Transverse colon (tissue), 3 donors: Measurements from ENCODE around the gene RBM23.

Experiments used
- POLR2A ChIP-seq: fragments of 450-650 bp; IDR thresholded peaks from one replicate; pipeline ENCODE4 v1.6.1; 2016; ENCODE audit warnings: antibody characterized with exemption, mild to moderate bottlenecking, moderate library complexity
- TF ChIP-seq, protein P1 (sequence below), 5 experiments: fragments of 200-600 bp in 3 of 5; fragments of 450-650 bp in 2 of 5; sonication (generic) in 3 of 5; IDR thresholded peaks; 1 replicate in 2 of 5; 2 replicates in 3 of 5; pipeline ENCODE4 v1.5.1; 2016 to 2017; ENCODE audit warnings: antibody characterized with exemption in 5 of 5, inconsistent platforms in 3 of 5, mild to moderate bottlenecking in 2 of 5, moderate library complexity in 1 of 5

DNA sequence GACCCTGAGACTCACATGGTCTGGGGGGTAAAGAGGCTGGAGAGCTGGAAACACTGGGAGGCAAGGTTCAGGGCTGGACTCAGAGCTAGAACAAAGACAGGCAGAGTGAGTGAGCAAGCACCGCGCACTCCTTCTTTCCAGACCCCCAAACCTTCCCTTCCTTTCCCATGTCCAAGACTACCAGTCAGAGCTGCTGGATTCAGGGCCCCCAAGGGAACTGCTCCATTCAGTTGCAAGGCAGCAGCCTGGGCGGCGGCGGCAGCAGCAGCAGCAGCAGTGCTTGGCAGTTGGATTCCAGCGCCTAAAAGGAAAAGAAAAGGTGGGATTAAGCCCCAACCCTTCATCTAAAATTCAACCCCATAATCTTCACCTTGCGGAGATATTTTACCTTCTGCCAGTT is 17.1 kb downstream of the RBM23 start:
- TF ChIP-seq, protein P1, sequence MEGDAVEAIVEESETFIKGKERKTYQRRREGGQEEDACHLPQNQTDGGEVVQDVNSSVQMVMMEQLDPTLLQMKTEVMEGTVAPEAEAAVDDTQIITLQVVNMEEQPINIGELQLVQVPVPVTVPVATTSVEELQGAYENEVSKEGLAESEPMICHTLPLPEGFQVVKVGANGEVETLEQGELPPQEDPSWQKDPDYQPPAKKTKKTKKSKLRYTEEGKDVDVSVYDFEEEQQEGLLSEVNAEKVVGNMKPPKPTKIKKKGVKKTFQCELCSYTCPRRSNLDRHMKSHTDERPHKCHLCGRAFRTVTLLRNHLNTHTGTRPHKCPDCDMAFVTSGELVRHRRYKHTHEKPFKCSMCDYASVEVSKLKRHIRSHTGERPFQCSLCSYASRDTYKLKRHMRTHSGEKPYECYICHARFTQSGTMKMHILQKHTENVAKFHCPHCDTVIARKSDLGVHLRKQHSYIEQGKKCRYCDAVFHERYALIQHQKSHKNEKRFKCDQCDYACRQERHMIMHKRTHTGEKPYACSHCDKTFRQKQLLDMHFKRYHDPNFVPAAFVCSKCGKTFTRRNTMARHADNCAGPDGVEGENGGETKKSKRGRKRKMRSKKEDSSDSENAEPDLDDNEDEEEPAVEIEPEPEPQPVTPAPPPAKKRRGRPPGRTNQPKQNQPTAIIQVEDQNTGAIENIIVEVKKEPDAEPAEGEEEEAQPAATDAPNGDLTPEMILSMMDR (IDR thresholded peaks at IDR 0.05), result no peak
- TF ChIP-seq POLR2A, result no peak
